WERI-Rb-1 (cell line): ENCODE data around the gene STIM1.

Source experiments
- DNase-seq: peaks from one replicate; pipeline ENCODE4 v3.0.0-alpha.2; 2020
- H3K27ac ChIP-seq: fragments of 250-450 bp; sonication (Bioruptor Pico); 2 replicates; pipeline ENCODE4 v1.5.1; 2020; ENCODE audit warnings: mild to moderate bottlenecking, moderate library complexity
- H3K27me3 ChIP-seq: fragments of 250-450 bp; sonication (Bioruptor Pico); 2 replicates; pipeline ENCODE4 v1.5.1; 2021; ENCODE audit warnings: mild to moderate bottlenecking, low read depth, moderate library complexity; ENCODE audit not compliant: insufficient read depth, severe bottlenecking
- H3K36me3 ChIP-seq: fragments of 250-450 bp; sonication (Bioruptor Pico); 2 replicates; pipeline ENCODE4 v1.5.1; 2020; ENCODE audit warnings: mild to moderate bottlenecking, moderate library complexity
- H3K4me3 ChIP-seq: 2 replicates; pipeline ENCODE4 v1.5.1; 2011; ENCODE audit warnings: low read depth, mild to moderate bottlenecking, control low read depth, low read length
- H3K9me3 ChIP-seq: fragments of 250-450 bp; sonication (Bioruptor Pico); 2 replicates; pipeline ENCODE4 v1.5.1; 2021; ENCODE audit warnings: mild to moderate bottlenecking, moderate library complexity; ENCODE audit not compliant: severe bottlenecking
- TF ChIP-seq, protein P1 (sequence below): IDR thresholded peaks from 2 replicates; pipeline ENCODE4 v1.5.1; 2011; ENCODE audit warnings: low read depth, mild to moderate bottlenecking, control low read depth, inconsistent platforms, low read length

Gene STIM1

DNA sequence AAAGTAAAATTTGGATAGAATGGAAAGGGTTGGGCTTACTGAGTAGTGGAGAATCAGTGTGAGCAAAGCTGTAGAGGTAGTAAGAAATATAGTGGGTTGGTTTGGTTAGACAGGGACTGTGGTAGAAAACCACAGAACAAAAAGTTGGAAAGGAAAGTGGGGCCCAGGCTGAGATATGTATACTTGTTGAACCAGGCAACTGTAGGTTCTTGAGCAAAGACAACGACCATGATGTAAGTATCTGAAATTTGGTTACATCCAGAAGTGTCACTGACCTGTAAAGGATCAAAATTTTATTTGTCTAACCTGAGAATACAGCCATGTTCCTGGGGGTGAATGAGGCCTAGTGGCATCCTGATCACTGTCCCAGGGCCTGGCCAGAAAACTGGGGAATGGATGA lies 114.1 kb downstream of the STIM1 start:
- DNase-seq = no peak
- Histone ChIP-seq H3K36me3 (no peaks in the 10 kb centered on the region), H3K4me3 (no peak overlapping the region), H3K27me3 (no peaks in the 10 kb centered on the region), H3K27ac (no peak overlapping the region), H3K9me3 (no peaks in the 10 kb centered on the region)
- TF ChIP-seq, protein P1, sequence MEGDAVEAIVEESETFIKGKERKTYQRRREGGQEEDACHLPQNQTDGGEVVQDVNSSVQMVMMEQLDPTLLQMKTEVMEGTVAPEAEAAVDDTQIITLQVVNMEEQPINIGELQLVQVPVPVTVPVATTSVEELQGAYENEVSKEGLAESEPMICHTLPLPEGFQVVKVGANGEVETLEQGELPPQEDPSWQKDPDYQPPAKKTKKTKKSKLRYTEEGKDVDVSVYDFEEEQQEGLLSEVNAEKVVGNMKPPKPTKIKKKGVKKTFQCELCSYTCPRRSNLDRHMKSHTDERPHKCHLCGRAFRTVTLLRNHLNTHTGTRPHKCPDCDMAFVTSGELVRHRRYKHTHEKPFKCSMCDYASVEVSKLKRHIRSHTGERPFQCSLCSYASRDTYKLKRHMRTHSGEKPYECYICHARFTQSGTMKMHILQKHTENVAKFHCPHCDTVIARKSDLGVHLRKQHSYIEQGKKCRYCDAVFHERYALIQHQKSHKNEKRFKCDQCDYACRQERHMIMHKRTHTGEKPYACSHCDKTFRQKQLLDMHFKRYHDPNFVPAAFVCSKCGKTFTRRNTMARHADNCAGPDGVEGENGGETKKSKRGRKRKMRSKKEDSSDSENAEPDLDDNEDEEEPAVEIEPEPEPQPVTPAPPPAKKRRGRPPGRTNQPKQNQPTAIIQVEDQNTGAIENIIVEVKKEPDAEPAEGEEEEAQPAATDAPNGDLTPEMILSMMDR = no peak

- TF ChIP-seq, protein P1 = no peak
- Histone ChIP-seq H3K27me3 (no peaks in the 10 kb centered on the region), H3K27ac (no peak overlapping the region), H3K36me3 (no peaks in the 10 kb centered on the region), H3K4me3 (no peak overlapping the region), H3K9me3 (no peaks in the 10 kb centered on the region)
- no peak for DNase-seq
These were observed 114.6 kb downstream of the STIM1 start for GRCh38 chr11:3970108-3970507.

GRCh38 chr11:3971756-3972404 lies 116.4 kb downstream of the STIM1 start:
- TF ChIP-seq, protein P1 = no peak
- no peak for DNase-seq
- Histone ChIP-seq H3K4me3 (no peak overlapping the region), H3K36me3 (no peaks in the 10 kb centered on the region), H3K9me3 (no peaks in the 10 kb centered on the region), H3K27ac (no peak overlapping the region), H3K27me3 (no peaks in the 10 kb centered on the region)

GRCh38 chr11:3972431-3972830 lies 117.0 kb downstream of the STIM1 start:
- H3K9me3 ChIP-seq = no peaks in the 10 kb centered on the region
- no peak overlapping the region for H3K4me3 ChIP-seq
- H3K27ac ChIP-seq = no peak overlapping the region
- no peak for DNase-seq
- TF ChIP-seq, protein P1 = no peak
- no peaks in the 10 kb centered on the region for H3K27me3 ChIP-seq
- no peaks in the 10 kb centered on the region for H3K36me3 ChIP-seq

DNA sequence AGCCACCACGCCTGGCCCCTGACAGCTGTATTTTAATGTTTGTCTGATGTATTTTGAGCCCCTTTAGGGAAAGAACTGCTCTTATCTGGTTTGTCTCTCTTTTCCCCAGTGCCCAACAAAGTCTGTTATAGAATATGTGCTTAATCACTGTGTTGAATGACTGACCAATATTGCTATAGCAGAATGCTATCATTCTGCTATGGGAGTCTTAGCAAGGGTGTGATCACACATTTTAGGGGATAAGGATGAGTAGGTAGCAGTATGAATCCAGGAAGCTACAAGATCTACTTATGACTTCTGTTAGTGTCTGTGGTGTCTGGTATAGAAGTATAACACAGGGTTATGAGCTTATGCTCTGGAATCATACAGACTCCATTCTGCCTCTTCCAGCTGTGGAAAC lies 121.6 kb downstream of the STIM1 start:
- Histone ChIP-seq H3K9me3 (no peaks in the 10 kb centered on the region), H3K4me3 (no peak overlapping the region), H3K27ac (no peak overlapping the region), H3K36me3 (no peaks in the 10 kb centered on the region), H3K27me3 (no peaks in the 10 kb centered on the region)
- no peak for DNase-seq
- TF ChIP-seq, protein P1 = no peak

GRCh38 chr11:3981084-3981633 lies 125.7 kb downstream of the STIM1 start:
- no peaks in the 10 kb centered on the region for H3K9me3 ChIP-seq
- DNase-seq = peak; percentile 23
- H3K27ac ChIP-seq = no peak overlapping the region
- no peaks in the 10 kb centered on the region for H3K27me3 ChIP-seq
- TF ChIP-seq, protein P1 = no peak
- H3K36me3 ChIP-seq = no peaks in the 10 kb centered on the region
- no peak overlapping the region for H3K4me3 ChIP-seq
